GM18858 (cell line): ENCODE data around the gene IRF9.

Source experiments
- ATAC-seq: cut with Tn5 transposase; IDR thresholded peaks from one replicate; pipeline ENCODE4 v1.9.1; 2021; ENCODE audit not compliant: unreplicated experiment

The IRF9 gene

GRCh38 chr14:24160850-24161804, at the start of gene IRF9:
TSS of gene IRF9 (plus strand) at chr14:24161265. CDS start at chr14:24162145, 880 bp downstream.
- ATAC-seq = peak; percentile 69

DNA sequence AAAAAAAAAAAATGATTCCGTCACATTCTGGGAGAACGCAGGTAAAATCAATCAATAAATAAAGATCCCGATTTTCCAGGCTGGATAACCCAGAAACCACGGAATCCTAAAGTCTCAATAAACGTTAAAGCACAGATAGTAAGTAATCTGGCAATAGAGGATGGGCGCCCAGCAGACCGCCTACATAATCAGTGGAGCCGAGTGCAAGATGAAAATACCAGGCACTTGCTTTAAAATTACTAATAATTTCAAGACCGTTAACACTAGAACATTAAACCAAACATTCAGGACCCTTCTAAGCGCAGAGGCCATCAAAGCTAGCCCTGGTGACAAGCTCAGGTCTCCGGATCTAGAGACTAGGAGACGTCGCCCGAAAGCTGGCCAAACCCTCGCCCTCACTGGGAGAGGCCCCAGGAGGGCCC, 47.7 kb upstream of the IRF9 start:
- no peak for ATAC-seq

DNA sequence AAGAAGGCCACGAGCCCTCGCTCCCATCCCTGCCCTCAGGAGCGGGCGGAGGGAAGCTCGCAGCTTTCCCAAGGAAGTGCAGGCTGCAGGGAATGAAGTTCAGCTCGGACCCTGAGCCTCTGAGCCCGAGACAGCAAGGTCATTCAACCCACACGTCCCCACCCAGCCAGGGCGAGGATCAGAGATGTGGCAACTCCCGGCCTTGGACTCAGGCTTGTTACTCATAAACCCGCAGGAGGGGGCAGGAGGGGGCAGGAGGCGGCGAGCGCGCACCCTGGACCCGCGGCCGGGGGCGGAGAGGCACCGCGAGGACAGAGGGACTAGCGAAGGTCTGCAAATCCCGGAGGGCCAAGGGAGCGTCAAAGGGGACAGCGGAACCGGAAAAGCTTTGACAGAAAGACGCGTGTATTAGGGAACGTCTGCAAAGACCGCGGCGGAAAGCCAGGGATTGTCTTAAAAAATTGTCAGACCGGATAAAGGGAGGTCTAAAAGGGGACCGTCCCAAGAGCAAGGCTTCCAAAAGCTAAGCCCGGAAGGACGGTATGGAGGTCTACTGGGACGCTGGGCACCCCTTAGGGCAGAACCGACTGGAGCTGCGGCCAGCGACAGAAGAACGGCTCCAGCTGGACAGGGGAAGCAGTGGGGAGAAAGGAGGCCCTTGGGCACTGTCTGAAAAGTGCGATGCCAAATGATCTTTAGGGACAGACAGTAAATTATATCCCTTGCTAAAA, 47.1 kb upstream of the IRF9 start:
- no peak for ATAC-seq

- ATAC-seq = peak; percentile 80
Measured at GRCh38 chr14:24114532-24115421, 46.3 kb upstream of the IRF9 start, which contains the start of the genes DCAF11 and NRL. TSS of gene DCAF11 (plus strand) at chr14:24114777. CDS start at chr14:24115595, 818 bp downstream. TSS of gene NRL (minus strand) at chr14:24114949. CDS start at chr14:24082848, 32,101 bp downstream.

GRCh38 chr14:24115422-24116127, 45.5 kb upstream of the IRF9 start:
- ATAC-seq = no peak

- no peak for ATAC-seq
Measured at GRCh38 chr14:24116128-24116814, 44.8 kb upstream of the IRF9 start.

DNA sequence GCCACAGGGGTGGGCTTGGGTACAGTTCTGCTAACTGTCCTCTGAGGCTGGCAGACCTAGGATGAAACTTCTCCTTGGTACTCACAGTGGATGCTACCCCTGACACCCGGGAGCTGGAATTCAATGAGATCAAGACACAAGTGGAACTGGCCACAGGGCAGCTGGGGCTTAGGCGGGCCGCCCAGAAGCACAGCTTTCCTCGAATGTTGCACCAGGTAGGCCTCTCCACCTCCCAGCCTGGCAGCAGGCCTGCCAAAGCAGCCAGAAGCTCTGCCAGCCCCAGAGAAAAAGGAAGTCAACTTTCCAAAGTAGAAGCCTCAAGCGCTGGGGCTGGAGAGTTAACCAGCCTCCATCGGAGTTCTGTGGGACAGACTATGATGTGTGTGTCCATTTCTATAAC, 43.9 kb upstream of the IRF9 start:
- ATAC-seq = no peak

DNA sequence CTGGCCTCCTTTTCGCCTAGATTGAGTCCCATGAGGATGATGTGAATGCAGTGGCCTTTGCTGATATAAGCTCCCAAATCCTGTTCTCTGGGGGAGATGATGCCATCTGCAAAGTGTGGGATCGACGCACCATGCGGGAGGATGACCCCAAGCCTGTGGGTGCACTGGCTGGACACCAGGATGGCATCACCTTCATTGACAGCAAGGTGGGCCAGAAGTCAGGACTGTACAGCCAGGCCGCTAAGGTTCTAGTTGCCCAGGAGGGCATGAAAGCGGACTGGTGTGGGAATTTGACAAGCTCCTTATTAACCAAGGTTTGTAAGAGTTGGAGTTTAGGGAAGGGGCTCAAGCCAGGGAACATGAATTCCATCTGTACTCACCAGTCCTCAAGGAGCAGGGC, 41.4 kb upstream of the IRF9 start:
- no peak for ATAC-seq

- ATAC-seq = no peak
Measured at GRCh38 chr14:24121210-24121609, 39.9 kb upstream of the IRF9 start.

- ATAC-seq = no peak
Measured at GRCh38 chr14:24122416-24122815, 38.6 kb upstream of the IRF9 start.

- ATAC-seq = no peak
Measured at GRCh38 chr14:24122898-24123297, 38.2 kb upstream of the IRF9 start.

GRCh38 chr14:24123424-24124417, 37.3 kb upstream of the IRF9 start:
- ATAC-seq = peak; percentile 44

DNA sequence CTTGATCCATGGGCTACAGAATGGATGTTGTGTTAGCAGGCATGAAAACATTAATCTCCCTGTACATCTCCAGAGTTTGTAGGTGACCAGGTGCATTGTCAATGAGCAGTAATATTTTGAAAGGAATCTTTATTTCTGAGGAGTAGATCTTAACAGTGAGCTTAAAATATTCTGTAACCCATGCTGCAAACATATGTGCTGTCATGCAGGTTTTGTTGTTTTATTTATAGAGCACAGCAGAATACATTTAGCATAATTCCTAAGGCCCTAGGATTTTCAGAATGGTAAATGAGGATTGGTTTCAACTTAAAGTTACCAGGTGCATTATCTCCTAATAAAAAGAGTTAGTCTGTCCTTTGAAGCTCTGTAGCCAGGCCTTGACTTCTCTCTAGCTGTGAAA, 34.1 kb upstream of the IRF9 start:
- no peak for ATAC-seq

DNA sequence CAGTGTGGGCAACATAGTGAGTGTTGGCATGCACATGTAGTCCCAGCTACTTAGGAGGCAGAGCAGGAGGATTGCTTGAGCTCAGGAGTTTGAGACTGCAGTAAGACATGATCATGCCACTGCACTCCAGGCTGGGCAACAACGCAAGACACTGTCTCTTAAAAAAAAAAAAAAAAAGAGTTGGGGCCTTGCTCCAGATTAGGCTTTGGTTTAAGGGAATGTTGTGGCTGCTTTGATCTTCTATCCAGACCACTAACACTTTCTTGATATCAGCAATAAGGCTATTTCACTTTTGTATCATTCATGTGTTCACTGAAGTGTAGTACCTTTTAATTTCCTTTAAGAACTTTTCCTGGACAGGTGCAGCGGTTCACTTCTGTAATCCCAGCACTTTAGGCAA, 33.4 kb upstream of the IRF9 start:
- no peak for ATAC-seq

- no peak for ATAC-seq
Measured at GRCh38 chr14:24129410-24129998, 31.6 kb upstream of the IRF9 start.

DNA sequence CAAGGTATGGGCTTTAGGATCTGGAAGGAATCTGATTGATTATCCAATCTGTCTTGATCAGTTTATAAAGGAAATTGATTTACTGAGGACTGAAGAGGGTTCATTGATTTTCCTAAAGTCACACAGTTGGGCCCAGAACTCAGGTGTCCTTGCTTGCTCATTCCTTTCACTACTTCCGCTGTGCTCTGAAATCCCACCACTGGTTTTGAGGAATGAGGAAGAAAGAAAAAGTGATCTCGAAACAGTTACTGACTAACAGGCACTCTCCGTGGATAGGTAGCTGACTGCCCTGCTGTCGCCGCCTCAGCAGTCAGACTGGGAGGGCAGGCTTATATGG, 30.7 kb upstream of the IRF9 start, which contains the start of gene FITM1:
FITM1 (plus strand) TSS at position 280 of the 337 bp plus-strand sequence. CDS start 905 bp downstream, outside the sequence.
- ATAC-seq = no peak

GRCh38 chr14:24130717-24131548, 30.1 kb upstream of the IRF9 start:
- no peak for ATAC-seq
